AG04450 (cell line): ENCODE data around the gene COL5A2. TPM values are rescaled to one million over a fixed set of nuclear protein-coding genes. Genes with fewer than 3 reads are reported as not detected.

Source experiments
- CTCF ChIA-PET: fragments of 300-600, 350-600 bp; formaldehyde crosslinking; extraction: SDS; loops from one replicate; lab custom pipeline; 2022; ENCODE audit warnings: antibody characterized with exemption, inconsistent platforms; lab: Charles Lee
- POLR2A ChIA-PET: fragments of 350-600 bp; formaldehyde crosslinking; extraction: SDS; loops from one replicate; lab custom pipeline; 2021; ENCODE audit warnings: antibody characterized with exemption, inconsistent platforms; lab: Yijun Ruan, JAX
- DNase-seq: peaks from one replicate; pipeline ENCODE4 v3.0.0-alpha.2; 2011; ENCODE audit warnings: low read depth, low spot score
- H3K27ac ChIP-seq: one replicate; pipeline ENCODE4 v1.5.1; 2012; ENCODE audit warnings: low read depth, low read length, control low read depth
- H3K27me3 ChIP-seq: one replicate; pipeline ENCODE4 v1.6.0; 2012; ENCODE audit warnings: low read length; ENCODE audit not compliant: control insufficient read depth, insufficient read depth
- H3K4me3 ChIP-seq: 2 replicates; pipeline ENCODE4 v1.5.1; 2011; ENCODE audit warnings: mild to moderate bottlenecking, low read depth, low read length, control low read depth
- H3K9me3 ChIP-seq: 2 replicates; pipeline ENCODE4 v1.5.1; 2012; ENCODE audit warnings: low read length; ENCODE audit not compliant: control insufficient read depth, insufficient read depth
- CTCF ChIP-seq: IDR thresholded peaks from 2 replicates; pipeline ENCODE4 v1.5.1; 2011; ENCODE audit warnings: low read depth, low read length, control low read depth, inconsistent platforms
- polyA plus RNA-seq: library from polyadenylated mRNA; depleted of rRNA; stranded (reverse); fragments of >200 nt; gene quantifications from 2 replicates; pipeline ENCODE4 v1.2.3, GENCODE V29; 2011

Gene COL5A2
- polyA plus RNA-seq, 1 experiment = 305 TPM

- Histone ChIP-seq H3K9me3 (no peaks in the 10 kb centered on the region), H3K27me3 (no peaks in the 10 kb centered on the region), H3K27ac (no peak overlapping the region), H3K4me3 (no peak overlapping the region)
- ChIA-PET CTCF (interaction anchor here (1.0 kb wide), 1 partner anchor 525 kb away, joined by 3 read pairs; no protein-coding TSS in a partner anchor), POLR2A (interaction anchor here (0.6 kb wide), 1 partner anchor 11 kb away, joined by 3 read pairs; no protein-coding TSS in a partner anchor)
- no peak for DNase-seq
- TF ChIP-seq CTCF = no peak
These were observed 129.3 kb downstream of the COL5A2 start for GRCh38 chr2:189050165-189050712.

- no peaks in the 10 kb centered on the region for H3K9me3 ChIP-seq
- no peaks in the 10 kb centered on the region for H3K27me3 ChIP-seq
- POLR2A ChIA-PET = interaction anchor here (0.7 kb wide), 1 partner anchor 348 kb away, joined by 3 read pairs; no protein-coding TSS in a partner anchor
- no peak overlapping the region for H3K27ac ChIP-seq
- CTCF ChIA-PET = interaction anchor here (1.0 kb wide), 1 partner anchor 525 kb away, joined by 3 read pairs; no protein-coding TSS in a partner anchor
- TF ChIP-seq CTCF = no peak
- no peak for DNase-seq
- no peak overlapping the region for H3K4me3 ChIP-seq
These were observed 129.8 kb downstream of the COL5A2 start for GRCh38 chr2:189049709-189050164.

GRCh38 chr2:189048189-189048588 is 131.4 kb downstream of the COL5A2 start:
- no peaks in the 10 kb centered on the region for H3K9me3 ChIP-seq
- POLR2A ChIA-PET = no interaction called here
- H3K27ac ChIP-seq = no peak overlapping the region
- H3K27me3 ChIP-seq = no peaks in the 10 kb centered on the region
- CTCF ChIA-PET = no interaction called here
- TF ChIP-seq CTCF = no peak
- no peak overlapping the region for H3K4me3 ChIP-seq
- no peak for DNase-seq

- no peak for DNase-seq
- Histone ChIP-seq H3K27me3 (no peaks in the 10 kb centered on the region), H3K9me3 (no peaks in the 10 kb centered on the region), H3K27ac (no peak overlapping the region), H3K4me3 (no peak overlapping the region)
- ChIA-PET CTCF (interaction anchor here (1.0 kb wide), 1 partner anchor 522 kb away, joined by 4 read pairs; no protein-coding TSS in a partner anchor), POLR2A (no interaction called here)
- TF ChIP-seq CTCF = no peak
These were observed 132.2 kb downstream of the COL5A2 start for GRCh38 chr2:189047171-189047888.

GRCh38 chr2:189046320-189046719 is 133.2 kb downstream of the COL5A2 start:
- Histone ChIP-seq H3K9me3 (no peaks in the 10 kb centered on the region), H3K27me3 (no peaks in the 10 kb centered on the region), H3K4me3 (no peak overlapping the region), H3K27ac (no peak overlapping the region)
- CTCF ChIA-PET = interaction anchor here (1.0 kb wide), 1 partner anchor 521 kb away, joined by 4 read pairs; no protein-coding TSS in a partner anchor
- POLR2A ChIA-PET = interaction anchor here (0.6 kb wide), 1 partner anchor 61 kb away, joined by 4 read pairs; no protein-coding TSS in a partner anchor
- no peak for TF ChIP-seq CTCF
- no peak for DNase-seq
